ENCODE data around the gene PRRC2C.

DNA sequence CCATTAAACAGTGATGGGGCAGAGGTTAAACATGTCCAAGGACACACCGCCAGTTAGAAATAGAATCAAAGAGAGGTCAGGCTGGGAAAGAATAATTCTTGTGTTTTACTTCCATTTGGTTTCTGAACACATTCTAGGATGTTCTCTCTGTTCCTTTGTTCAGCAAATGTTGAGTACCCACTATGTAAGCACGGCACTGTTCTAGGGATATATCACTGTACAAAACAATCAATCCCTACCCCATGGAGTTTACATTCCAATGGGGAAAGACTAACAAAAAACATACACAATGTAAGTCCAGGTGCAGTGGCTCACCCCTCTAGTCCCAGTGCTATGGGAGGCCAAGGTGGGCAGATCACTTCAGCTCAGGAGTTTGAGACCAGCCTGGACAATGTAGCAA is 142.9 kb downstream of the PRRC2C start:
- TF ChIP-seq GABPA (IDR thresholded peaks at IDR 0.05 in 1 of 2, conservative IDR thresholded peaks at IDR 0.05 in 1 of 2) (no peak), YY1 (IDR thresholded peaks at IDR 0.05) (no peak), REST (IDR thresholded peaks at IDR 0.05) (no peak), ATF3 (IDR thresholded peaks at IDR 0.05) (no peak), HNF4G (IDR thresholded peaks at IDR 0.05) (no peak), SP1 (IDR thresholded peaks at IDR 0.05) (no peak), RAD21 (IDR thresholded peaks at IDR 0.05) (no peak), JUND (IDR thresholded peaks at IDR 0.05) (no peak), EGR1 (IDR thresholded peaks at IDR 0.05; ENCODE audit: low read depth in 2 of 2) (no peak), TAF1 (conservative IDR thresholded peaks at IDR 0.05) (no peak), RXRA (IDR thresholded peaks at IDR 0.05) (no peak), FOXA1 (IDR thresholded peaks at IDR 0.05) (no peak)
- TF ChIP-seq, protein P1, sequence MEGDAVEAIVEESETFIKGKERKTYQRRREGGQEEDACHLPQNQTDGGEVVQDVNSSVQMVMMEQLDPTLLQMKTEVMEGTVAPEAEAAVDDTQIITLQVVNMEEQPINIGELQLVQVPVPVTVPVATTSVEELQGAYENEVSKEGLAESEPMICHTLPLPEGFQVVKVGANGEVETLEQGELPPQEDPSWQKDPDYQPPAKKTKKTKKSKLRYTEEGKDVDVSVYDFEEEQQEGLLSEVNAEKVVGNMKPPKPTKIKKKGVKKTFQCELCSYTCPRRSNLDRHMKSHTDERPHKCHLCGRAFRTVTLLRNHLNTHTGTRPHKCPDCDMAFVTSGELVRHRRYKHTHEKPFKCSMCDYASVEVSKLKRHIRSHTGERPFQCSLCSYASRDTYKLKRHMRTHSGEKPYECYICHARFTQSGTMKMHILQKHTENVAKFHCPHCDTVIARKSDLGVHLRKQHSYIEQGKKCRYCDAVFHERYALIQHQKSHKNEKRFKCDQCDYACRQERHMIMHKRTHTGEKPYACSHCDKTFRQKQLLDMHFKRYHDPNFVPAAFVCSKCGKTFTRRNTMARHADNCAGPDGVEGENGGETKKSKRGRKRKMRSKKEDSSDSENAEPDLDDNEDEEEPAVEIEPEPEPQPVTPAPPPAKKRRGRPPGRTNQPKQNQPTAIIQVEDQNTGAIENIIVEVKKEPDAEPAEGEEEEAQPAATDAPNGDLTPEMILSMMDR (IDR thresholded peaks at IDR 0.05; ENCODE audit: low read depth, low read length, missing input control), result no peak
- TF ChIP-seq, protein P2, sequence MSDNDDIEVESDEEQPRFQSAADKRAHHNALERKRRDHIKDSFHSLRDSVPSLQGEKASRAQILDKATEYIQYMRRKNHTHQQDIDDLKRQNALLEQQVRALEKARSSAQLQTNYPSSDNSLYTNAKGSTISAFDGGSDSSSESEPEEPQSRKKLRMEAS (IDR thresholded peaks at IDR 0.05), result no peak

Measured in liver (tissue), 3 donors.